Small intestine (tissue), 7 donors: ENCODE measurements around the gene GAL3ST3. TPM values are rescaled to one million over a fixed set of nuclear protein-coding genes. Genes with fewer than 3 reads are reported as not detected.

ENCODE experiments used
- DNase-seq, 2 donors: peaks; one replicate each; pipeline versions ENCODE4 v3.0.0 to v3.0.0-alpha.2; 2013
- FAIRE-seq: peaks from 2 replicates; lab custom pipeline; 2012; peaks lifted over from hg19 to GRCh38; lab: Jason Lieb, UNC
- H3K27ac ChIP-seq, 3 donors: one replicate each; pipeline ENCODE4 v1.5.1; 2013; ENCODE audit warnings: low read length in 2 of 3, mild to moderate bottlenecking in 2 of 3, control low read depth in 1 of 3, inconsistent platforms in 1 of 3, low read depth in 1 of 3, moderate library complexity in 1 of 3
- H3K27me3 ChIP-seq, 3 donors: one replicate each; pipeline ENCODE4 v1.6.1; 2013; ENCODE audit warnings: low read length in 3 of 3, inconsistent platforms in 1 of 3; ENCODE audit not compliant: control insufficient read depth in 3 of 3, insufficient read depth in 3 of 3
- H3K36me3 ChIP-seq, 3 donors: one replicate each; pipeline ENCODE4 v1.6.1; 2013; ENCODE audit warnings: low read length in 3 of 3, inconsistent platforms in 1 of 3, low read depth in 1 of 3, mild to moderate bottlenecking in 1 of 3, moderate library complexity in 1 of 3; ENCODE audit not compliant: control insufficient read depth in 3 of 3, insufficient read depth in 2 of 3
- H3K4me1 ChIP-seq, 3 donors: one replicate each; pipeline ENCODE4 v1.6.1; 2013; ENCODE audit warnings: low read length in 2 of 3, inconsistent platforms in 1 of 3, low read depth in 1 of 3, mild to moderate bottlenecking in 1 of 3, moderate library complexity in 1 of 3; ENCODE audit not compliant: control insufficient read depth in 3 of 3, insufficient read depth in 2 of 3
- H3K4me3 ChIP-seq, 3 donors: one replicate each; pipeline ENCODE4 v1.5.1; 2013; ENCODE audit warnings: low read length in 3 of 3, control low read depth in 1 of 3, inconsistent platforms in 1 of 3, low read depth in 1 of 3, mild to moderate bottlenecking in 1 of 3, moderate library complexity in 1 of 3
- H3K9me3 ChIP-seq, 2 donors: one replicate each; pipeline ENCODE4 v1.6.1; 2013; ENCODE audit warnings: low read depth in 1 of 2, low read length in 1 of 2; ENCODE audit not compliant: control insufficient read depth in 2 of 2, insufficient read depth in 1 of 2
- WGBS, 3 donors: extraction: QIAGEN DNeasy Blood & Tissue Kit; methylation state at CpG; one replicate each; pipeline ENCODE4 v1.1.7; 2013; 5-methylcytosine and 5-hydroxymethylcytosine counted together
- polyA plus RNA-seq, 4 donors: library from polyadenylated mRNA; stranded (reverse) in 3 of 4; unstranded in 1 of 4; fragments of 200-250 nt in 3 of 4; fragments of 120-200 nt in 1 of 4; gene quantifications; one replicate each; pipeline versions ENCODE4 v1.2.1 to v1.2.3, GENCODE V29; 2013
- donor health status: healthy with polysubstance abuse.
- donor health status: control.
- donor health status: control.
- donor health status: Bipolar disorder and iron deficiency.
- donor health status: healthy.

The GAL3ST3 gene
- polyA plus RNA-seq, 4 donors = 0.12 TPM; not detected in 3

DNA sequence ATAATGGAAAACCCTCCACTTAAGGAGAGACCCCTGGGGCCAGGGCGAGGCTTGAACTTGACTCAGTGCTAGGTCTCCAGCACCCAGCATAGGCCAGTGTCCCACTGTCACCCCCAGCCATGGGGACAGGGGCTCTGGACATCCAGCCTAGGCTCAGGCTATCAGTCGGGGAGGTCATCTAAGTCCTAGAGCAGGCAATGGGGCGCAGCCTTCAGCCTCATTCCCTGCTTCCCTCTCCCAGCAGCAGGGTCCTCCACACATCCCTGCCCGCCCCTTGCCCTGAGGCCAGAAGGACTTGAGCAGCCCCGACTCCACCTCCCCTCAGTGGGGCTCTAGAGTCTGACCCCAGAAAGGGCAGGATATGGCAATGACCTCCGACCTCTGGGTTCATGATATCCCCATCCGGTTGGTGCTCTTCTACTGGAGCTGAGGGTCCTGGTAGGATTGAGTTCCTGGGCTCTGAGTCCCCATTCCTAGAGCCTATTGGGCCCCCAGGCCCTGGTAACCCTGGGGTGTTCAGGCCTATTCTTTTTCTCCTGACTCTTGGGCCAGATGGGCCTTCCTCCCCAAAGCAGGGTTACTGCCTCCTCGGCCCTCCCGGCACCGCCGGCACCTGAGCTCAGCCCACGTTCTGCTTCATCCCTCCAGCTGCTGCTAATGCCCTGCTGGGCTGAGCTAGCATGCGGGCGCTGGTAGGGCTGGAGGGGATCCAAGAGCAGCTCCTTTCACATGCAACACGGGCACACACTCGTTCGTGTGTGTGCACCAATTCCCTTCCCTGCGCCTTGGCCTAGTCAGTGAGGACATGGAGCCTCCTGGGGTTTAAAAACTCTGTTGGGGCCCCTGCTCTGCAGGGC is 32.8 kb downstream of the GAL3ST3 start:
- Histone ChIP-seq H3K9me3 (no peaks in the 10 kb centered on the region), H3K4me3 (no peak overlapping the region), H3K27me3 (peaks cover 0 to 27% (median 13%) of the 10 kb centered on the region in 3 donors), H3K27ac (no peak overlapping the region), H3K4me1 (peaks cover 0 to 2% (median 0%) of the 10 kb centered on the region in 3 donors), H3K36me3 (no peaks in the 10 kb centered on the region)
- DNase-seq (no peak), FAIRE-seq (no peak)
- WGBS, 3 donors = 80 to 82% (median 81%) methylated on average over 18 of the region's 18 CpGs

- Histone ChIP-seq H3K4me1 (peaks cover 0 to 2% (median 0%) of the 10 kb centered on the region in 3 donors), H3K36me3 (no peaks in the 10 kb centered on the region), H3K27ac (no peak overlapping the region), H3K4me3 (no peak overlapping the region), H3K9me3 (no peaks in the 10 kb centered on the region), H3K27me3 (peaks cover 0 to 34% (median 15%) of the 10 kb centered on the region in 3 donors)
- WGBS, 3 donors = 83 to 96% (median 89%) methylated on average over 5 to 7 of the region's 7 CpGs
- no peak for FAIRE-seq
- no peak for DNase-seq
These were observed 33.5 kb downstream of the GAL3ST3 start for GRCh38 chr11:66015454-66015881.

DNA sequence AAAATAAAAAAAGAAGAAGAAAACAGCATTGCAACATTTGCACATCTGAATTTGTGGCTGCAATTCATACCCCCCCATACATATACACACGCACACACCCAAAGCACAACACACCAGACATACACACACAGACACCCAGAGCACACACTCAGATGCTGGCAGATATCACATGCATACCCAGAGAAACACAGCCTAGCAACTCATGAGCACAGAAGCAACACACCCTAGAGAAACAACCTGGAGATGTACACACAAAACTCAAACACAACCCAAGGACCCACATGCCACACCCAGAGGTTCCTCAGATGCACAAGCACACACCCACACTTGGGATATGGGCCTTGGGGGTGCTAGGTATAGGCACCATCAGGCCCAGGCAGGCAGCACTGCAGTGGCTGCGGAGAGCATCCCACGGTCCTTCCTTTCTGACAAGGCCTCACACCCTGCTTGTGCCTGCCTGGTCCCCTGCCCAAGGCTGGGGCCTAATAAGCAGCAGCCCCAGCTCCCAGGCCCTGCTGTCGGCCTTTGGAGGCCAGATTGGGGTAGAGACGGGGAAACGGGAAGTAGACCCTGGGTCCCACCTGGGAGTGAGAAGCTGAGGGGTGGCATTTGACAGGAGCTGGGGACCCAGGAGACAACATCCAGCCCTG is 34.0 kb downstream of the GAL3ST3 start:
- no peak for FAIRE-seq
- no peak for DNase-seq
- Histone ChIP-seq H3K4me3 (no peak overlapping the region), H3K36me3 (no peaks in the 10 kb centered on the region), H3K9me3 (no peaks in the 10 kb centered on the region), H3K4me1 (peaks cover 0 to 2% (median 0%) of the 10 kb centered on the region in 3 donors), H3K27ac (no peak overlapping the region), H3K27me3 (peaks cover 0 to 39% (median 15%) of the 10 kb centered on the region in 3 donors)
- WGBS, 3 donors = 88 to 96% (median 93%) methylated on average over 6 of the region's 6 CpGs

GRCh38 chr11:66013762-66014100 is 35.2 kb downstream of the GAL3ST3 start:
- peaks cover 0 to 2% (median 0%) of the 10 kb centered on the region in 3 donors for H3K4me1 ChIP-seq
- H3K9me3 ChIP-seq = no peaks in the 10 kb centered on the region
- no peak overlapping the region for H3K27ac ChIP-seq
- WGBS, 3 donors = 56 to 69% (median 66%) methylated on average over 7 of the region's 7 CpGs
- no peaks in the 10 kb centered on the region for H3K36me3 ChIP-seq
- no peak for DNase-seq
- H3K4me3 ChIP-seq = no peak overlapping the region
- FAIRE-seq = no peak
- H3K27me3 ChIP-seq = peaks cover 0 to 45% (median 15%) of the 10 kb centered on the region in 3 donors

DNA sequence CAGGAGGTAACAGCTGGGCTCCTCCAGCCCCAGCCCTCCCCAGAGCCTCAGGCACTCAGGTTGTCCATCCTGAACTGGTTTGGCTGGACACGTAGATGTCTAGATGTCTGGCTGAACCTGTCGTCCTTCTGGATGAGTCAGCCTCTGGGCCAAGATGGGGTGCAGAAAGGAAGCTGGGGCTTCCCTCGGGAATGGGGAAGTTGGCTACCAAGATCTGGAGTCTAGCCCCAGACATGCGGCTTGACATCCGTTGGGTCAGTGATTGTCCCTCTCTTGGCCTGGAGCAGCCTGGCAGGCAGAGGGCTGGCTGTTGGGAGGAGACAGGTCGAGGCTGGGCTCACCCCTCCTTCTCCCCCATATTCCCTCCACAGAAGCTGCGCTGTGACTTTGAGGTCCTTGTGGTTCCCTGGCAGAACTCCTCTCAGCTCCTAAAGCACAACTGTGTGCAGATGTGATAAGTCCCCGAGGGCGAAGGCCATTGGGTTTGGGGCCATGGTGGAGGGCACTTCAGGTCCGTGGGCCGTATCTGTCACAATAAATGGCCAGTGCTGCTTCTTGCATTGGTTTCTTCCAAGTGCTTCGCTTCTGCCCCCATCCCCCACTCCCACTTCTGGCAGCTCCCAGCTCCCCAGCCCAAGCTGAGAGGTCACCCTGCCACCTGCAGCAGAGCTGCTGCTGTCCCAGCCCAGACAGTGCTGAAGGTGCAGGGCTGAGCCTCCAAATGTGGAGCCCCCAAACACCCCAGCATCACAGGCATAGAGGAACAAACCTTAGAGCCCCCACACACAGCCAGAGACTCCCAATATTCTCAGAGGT is 35.8 kb downstream of the GAL3ST3 start:
- no peaks in the 10 kb centered on the region for H3K9me3 ChIP-seq
- no peaks in the 10 kb centered on the region for H3K36me3 ChIP-seq
- no peak for DNase-seq
- H3K4me3 ChIP-seq = no peak overlapping the region
- H3K27me3 ChIP-seq = peaks cover 0 to 50% (median 15%) of the 10 kb centered on the region in 3 donors
- 35 to 49% (median 41%) methylated on average over 11 to 12 of the region's 12 CpGs for WGBS, 3 donors
- H3K27ac ChIP-seq = no peak overlapping the region
- H3K4me1 ChIP-seq = peaks cover 0 to 2% (median 0%) of the 10 kb centered on the region in 3 donors
- FAIRE-seq = no peak

GRCh38 chr11:66012371-66012945 is 36.5 kb downstream of the GAL3ST3 start:
- Histone ChIP-seq H3K9me3 (no peaks in the 10 kb centered on the region), H3K36me3 (no peaks in the 10 kb centered on the region), H3K27me3 (peaks cover 0 to 54% (median 15%) of the 10 kb centered on the region in 3 donors), H3K4me1 (peaks cover 0 to 2% (median 0%) of the 10 kb centered on the region in 3 donors), H3K27ac (no peak overlapping the region), H3K4me3 (no peak overlapping the region)
- DNase-seq (no peak), FAIRE-seq (no peak)
- 51 to 62% (median 60%) methylated on average over 11 of the region's 12 CpGs for WGBS, 3 donors

GRCh38 chr11:66011785-66012303 is 37.1 kb downstream of the GAL3ST3 start, which contains the start of gene CST6:
CST6 (plus strand) TSS chr11:66012008; CDS start chr11:66012045, 37 bp downstream.
- Histone ChIP-seq H3K27me3 (peaks cover 0 to 54% (median 15%) of the 10 kb centered on the region in 3 donors), H3K27ac (no peak within 1 kb of the TSS), H3K9me3 (no peaks in the 10 kb centered on the region), H3K4me3 (peak within 1 kb of the TSS in 1 of 3 donors; percentile 8), H3K36me3 (peaks cover 0 to 4% (median 0%) of the 10 kb centered on the region in 3 donors), H3K4me1 (peaks cover 0 to 2% (median 0%) of the 10 kb centered on the region in 3 donors)
- WGBS, 3 donors = 5 to 6% (median 5%) methylated on average over 54 to 61 of the region's 61 CpGs
- FAIRE-seq (no peak), DNase-seq (peak in 1 of 2 donors; percentile 21)
